HG02970 (cell line): ENCODE measurements around the gene GNG2.
A peak's percentile ranks its signal among the peaks of the same experiment; 100 is the strongest.

ENCODE experiments used
- ATAC-seq: cut with Tn5 transposase; IDR thresholded peaks from one replicate; pipeline ENCODE4 v1.9.1; 2021; ENCODE audit warnings: mild to moderate bottlenecking, moderate library complexity, moderate number of reproducible peaks; ENCODE audit not compliant: unreplicated experiment, low FRiP score

The GNG2 gene

GRCh38 chr14:51860164-51860824 is at the start of gene GNG2:
Gene GNG2 (plus strand): TSS chr14:51860612. CDS start chr14:51950679, 90,067 bp downstream.
- peak; percentile 70 for ATAC-seq

- no peak for ATAC-seq
Observed at GRCh38 chr14:51811706-51812105, 48.7 kb upstream of the GNG2 start.

DNA sequence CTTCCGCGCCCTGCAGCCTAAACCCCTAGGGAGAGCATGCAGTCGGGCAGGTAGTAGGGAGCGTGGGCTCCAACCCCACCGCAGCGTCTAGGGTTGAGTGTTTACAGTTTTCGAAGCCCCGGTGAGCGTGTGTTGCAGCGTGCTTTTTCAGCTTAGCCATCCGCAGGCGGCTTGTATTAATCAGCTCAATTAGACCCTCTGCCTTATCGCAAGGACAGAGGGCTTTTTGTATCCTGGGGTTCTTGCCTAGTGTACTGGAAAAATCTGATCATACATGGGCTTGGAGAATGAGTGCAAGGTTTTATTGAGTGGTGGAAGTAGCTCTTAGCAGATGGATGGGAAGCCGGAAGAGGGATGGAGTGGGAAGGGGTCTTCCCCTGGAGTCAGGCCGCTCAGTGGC is 44.4 kb upstream of the GNG2 start:
- ATAC-seq: no peak

DNA sequence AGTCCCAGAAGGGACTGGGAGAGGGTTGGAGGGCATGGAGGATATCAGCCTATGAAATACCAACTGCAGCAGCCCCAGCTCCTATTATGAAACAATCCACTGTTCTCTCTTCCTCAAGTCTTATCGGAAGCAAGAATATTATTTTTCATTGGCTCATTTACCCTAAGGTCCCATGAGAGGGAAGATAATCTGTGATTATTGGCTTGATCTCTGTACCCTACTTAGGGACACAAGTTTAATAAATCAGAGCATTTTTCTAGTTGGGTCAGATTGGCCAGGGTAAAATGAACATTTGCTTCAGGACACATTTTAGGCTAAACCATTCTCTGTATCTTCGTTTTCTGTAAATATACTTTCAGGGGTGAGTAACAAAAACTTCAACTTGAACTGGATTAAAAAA is 43.1 kb upstream of the GNG2 start:
- ATAC-seq: no peak

GRCh38 chr14:51818748-51819380 is 41.5 kb upstream of the GNG2 start:
- ATAC-seq: no peak

GRCh38 chr14:51821822-51822221 is 38.6 kb upstream of the GNG2 start:
- ATAC-seq: no peak

DNA sequence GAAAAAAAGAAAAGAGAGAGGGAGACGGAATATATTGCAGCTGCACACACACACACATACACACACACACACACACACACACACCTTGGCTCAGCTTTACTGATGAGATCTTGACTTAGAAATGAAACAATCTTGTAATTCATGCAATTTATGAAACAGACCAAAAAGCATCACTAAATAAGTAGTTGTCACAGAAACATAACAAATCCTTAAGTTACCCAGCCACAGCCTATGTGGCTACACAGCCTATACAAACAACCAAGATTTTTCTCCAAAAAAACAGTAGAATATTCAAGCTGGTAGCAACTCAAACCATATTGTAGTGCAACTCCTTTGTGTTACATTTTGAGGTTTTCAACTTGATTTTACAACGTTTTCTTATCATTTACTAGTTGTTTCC is 37.9 kb upstream of the GNG2 start:
- no peak for ATAC-seq

- ATAC-seq: no peak
Observed at GRCh38 chr14:51823706-51824105, 36.7 kb upstream of the GNG2 start.

DNA sequence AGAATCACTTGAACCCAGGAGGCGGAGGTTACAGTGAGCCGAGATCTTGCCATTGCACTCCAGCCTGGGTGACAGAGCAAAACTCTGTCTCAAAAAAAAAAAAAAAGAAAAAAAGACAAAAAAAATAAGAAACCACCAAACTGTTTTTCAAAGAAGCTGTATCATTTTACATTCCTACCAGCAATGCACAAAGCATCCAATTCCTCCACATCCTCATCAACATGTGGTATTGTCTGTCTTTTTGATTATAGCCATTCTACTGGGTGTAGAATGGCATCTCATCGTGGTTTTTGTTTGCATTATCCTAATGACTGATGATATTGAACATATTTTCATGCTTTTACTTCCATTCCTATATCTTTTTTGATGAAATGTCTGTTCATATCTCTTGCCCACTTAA is 36.2 kb upstream of the GNG2 start:
- no peak for ATAC-seq

GRCh38 chr14:51825926-51826325 is 34.5 kb upstream of the GNG2 start:
- ATAC-seq: no peak

- peak; percentile 51 for ATAC-seq
Observed at GRCh38 chr14:51828017-51828797, 32.2 kb upstream of the GNG2 start.

DNA sequence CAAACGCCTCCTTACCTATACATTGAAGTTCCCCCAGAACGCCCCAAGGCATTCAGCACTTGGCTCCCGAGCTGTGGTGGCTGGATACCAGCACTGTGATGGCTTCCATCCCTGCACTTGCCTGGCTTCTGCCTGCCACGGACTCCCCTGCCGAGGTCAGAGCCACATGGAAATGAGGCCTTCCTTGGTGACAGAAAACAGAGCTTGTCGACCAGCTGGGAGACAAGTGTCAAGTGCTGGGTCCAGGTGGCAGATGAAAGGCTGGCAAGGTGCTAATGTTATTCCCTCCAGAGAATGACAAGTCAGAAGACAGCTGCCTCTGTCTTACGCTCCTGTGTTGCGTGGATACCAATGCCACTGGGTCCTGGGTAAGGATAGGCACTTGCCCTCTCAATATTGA is 26.2 kb upstream of the GNG2 start:
- ATAC-seq: no peak

- no peak for ATAC-seq
Observed at GRCh38 chr14:51836417-51836816, 24.0 kb upstream of the GNG2 start.

DNA sequence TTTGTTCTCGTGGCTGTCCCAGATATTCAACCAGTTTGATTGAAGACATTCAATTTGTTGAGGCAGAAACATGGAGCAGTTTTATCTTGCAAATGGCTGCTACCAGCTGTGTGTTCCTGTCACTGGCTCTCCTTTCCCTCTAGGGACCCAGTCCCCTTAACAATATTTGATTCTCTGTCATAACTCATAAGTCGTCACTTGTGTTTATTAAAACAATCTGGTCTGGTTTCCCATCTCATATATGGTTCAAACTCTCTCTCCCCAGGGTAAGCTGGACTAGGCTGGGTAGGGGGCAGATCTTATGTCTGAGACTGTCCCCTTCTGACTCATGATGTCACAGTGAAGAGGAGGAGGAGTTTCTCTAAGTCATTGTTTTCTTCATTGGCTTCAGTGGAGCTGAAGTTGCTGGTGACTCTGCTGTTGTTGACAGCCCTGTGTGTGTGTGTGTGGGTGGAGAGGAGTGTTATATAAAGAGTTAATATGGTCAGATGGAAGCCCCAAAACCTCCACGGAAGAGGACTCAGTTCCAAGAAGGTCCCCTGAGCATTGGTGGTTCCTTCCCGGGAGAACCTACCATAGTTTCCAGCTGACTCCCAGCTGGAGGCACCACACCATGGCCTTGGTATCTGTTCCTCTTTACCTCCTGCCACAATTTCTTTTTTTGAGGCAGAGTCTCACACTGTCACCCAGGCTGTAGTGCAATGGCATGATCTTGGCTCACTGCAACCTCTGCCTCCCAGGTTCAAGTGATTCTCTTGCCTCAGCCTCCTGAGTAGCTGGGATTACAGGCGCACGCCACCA is 16.1 kb upstream of the GNG2 start:
- no peak for ATAC-seq

DNA sequence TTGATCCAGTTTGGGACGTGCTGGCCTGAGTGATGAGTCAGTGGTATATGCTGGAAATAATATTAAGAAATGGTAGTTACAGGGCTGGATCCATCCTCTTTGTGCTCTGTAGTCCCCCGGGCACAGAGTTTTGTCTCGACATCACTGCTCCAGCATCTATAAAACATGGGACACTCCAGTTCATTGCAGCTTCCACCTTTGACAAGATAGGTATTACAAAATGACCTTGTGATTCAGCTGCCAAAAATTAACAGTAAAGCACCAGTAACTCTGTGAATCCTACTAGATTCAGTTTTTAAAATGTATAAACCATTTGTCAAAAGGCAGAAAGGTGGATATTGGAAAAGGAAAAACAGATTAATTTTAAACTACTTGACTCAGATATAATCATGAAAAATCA is 14.6 kb upstream of the GNG2 start:
- no peak for ATAC-seq

DNA sequence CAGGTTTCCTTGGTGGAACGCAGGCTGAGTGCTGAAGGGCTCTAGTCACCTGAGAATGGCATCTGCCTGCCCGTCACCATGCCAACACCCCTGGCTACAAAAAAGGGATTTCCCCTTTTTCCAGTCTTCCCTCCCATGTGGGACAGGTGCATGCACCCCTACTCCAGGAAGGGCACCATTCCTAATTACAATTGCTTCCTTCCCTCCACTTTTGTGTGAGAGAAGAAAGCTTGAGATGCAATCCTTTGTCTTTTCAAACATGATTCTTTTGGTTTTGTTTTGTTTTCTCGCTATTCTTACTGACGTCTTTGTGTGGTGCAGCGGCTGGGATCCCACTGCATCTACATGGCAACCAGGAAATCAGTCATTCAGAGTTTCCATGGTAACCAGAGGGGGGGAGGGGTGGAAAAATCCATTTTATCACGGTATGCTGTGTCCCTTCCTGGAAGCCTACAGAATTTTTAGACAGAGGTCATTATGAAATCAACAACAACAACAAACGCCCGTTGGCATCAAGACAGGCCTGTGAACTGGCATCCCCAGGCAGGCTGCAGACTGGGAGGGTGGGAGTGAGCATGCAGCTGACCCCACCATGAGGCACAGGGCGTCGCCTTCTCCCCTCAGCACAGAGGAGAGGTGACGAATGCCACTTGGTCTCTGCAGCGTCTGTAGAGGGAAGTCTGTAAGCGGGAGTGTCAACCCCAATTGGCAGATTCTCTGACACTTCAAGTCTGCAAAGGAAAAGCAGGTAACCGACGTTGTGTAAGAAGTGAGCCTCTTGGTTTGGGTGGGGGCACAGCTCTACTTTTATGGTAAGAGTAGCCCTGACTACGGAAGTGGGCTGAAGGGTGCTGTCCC is 13.6 kb upstream of the GNG2 start:
- peak; percentile 66 for ATAC-seq

- ATAC-seq: no peak
Observed at GRCh38 chr14:51847489-51847796, 13.0 kb upstream of the GNG2 start.

DNA sequence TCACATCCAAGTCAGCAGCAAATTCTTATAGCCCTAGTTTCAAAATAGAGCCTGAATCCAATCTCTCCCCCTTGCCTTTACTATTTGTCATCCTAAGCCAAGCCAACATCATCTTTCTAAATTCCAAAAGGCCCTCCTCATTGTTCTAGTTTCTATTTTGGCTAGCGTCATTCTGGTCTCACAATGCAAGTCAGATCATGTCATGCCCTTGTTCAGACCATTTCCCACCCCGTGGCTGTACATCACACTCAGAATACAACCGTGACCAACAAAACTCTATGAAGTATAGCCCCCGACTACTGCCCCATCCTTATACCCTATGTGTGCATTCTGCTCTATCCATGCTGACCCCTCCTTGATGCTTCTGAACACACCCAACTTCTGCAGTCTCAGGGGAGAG is 12.3 kb upstream of the GNG2 start:
- ATAC-seq: no peak

DNA sequence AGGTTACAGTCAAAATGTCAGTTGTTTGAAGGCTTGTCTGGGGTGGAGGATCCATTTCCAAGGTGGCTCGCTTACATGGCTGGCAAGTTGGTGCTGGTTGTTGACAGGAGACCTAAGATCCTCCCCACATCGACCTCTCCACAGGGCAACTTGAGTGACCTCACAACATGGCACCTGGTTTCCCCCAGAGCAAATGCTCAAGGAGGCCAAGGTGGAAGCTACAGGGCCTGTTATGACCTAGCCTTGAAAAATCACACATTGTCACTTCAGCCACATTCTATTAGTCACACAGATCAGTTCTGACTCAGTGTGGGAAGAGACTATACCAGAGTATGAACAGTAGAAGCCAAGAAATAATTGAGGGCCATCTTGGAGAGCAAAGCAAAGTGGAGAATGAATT is 11.3 kb upstream of the GNG2 start:
- no peak for ATAC-seq

DNA sequence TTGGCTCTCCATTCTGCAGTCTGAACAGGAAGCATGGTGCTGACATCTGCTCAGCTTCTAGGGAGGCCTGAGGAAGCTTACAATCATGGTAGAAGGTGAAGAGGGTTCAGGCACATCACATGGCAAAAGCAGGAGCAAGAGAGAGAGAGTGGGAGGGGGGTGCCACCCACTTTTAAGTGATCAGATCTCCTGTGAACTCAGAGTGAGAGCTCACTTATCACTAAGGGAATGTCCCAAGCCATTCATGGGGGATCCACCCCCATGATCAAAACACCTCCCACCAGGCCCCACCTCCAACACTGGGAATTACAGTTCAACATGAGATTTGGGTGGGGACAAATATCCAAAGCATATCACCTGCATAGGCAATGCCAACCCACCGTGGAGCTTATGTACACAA is 9.8 kb upstream of the GNG2 start:
- ATAC-seq: no peak
